HepG2 (cell line): Measurements from ENCODE around the gene TADA2B. TPM values are rescaled to one million over a fixed set of nuclear protein-coding genes. Genes with fewer than 3 reads are reported as not detected.
A peak's percentile ranks its signal among the peaks of the same experiment; 100 is the strongest.

Experiments used
- ATAC-seq: fragments of 200-7000 bp; cut with Tn5 transposase; 3 replicates; pipeline ENCODE4 v1.9.1; 2020; ENCODE audit warnings: mild to moderate bottlenecking, moderate library complexity
- BruUV-seq: library from RNA; stranded (reverse); fragments of 400-500 nt; replicated peaks from 2 replicates; lab custom pipeline; 2021; lab: Mats Ljungman, UMichigan
- CTCF ChIA-PET: fragments of 300-600 bp; formaldehyde crosslinking; extraction: SDS; loops from one replicate; lab custom pipeline; 2021; ENCODE audit warnings: low total read pairs, inconsistent platforms, low intra/inter-chr PET ratio; lab: Yijun Ruan, JAX
- POLR2A ChIA-PET: fragments of 350-600 bp; sonication (Branson Sonifier 250); formaldehyde crosslinking; loops from one replicate; lab custom pipeline; 2020; ENCODE audit warnings: antibody characterized with exemption, inconsistent platforms; lab: Yijun Ruan, JAX
- DNase-seq: peaks from one replicate; pipeline ENCODE4 v3.0.0-alpha.2; 2015; ENCODE audit warnings: low spot score
- FAIRE-seq: peaks from 3 replicates; lab custom pipeline; 2011; peaks lifted over from hg19 to GRCh38; lab: Jason Lieb, UNC
- H2AFZ ChIP-seq: one replicate; pipeline ENCODE4 v1.6.1; 2011; ENCODE audit warnings: low read length, inconsistent platforms
- H3K27ac ChIP-seq: fragments of 300-600 bp; 3 replicates; pipeline ENCODE4 v1.8.0; 2011; ENCODE audit warnings: mixed run types, mild to moderate bottlenecking, mixed read lengths, low read length, inconsistent platforms; ENCODE audit not compliant: insufficient read depth; ENCODE audit errors: extremely low read length
- H3K27me3 ChIP-seq, 2 experiments: fragments of 200-600 bp in 1 of 2; 2 replicates in 1 of 2; 3 replicates in 1 of 2; pipeline versions ENCODE4 v1.6.0 to v1.8.0; 2011; ENCODE audit warnings: low read length in 2 of 2, mild to moderate bottlenecking in 2 of 2, moderate library complexity in 2 of 2, inconsistent platforms in 1 of 2; ENCODE audit not compliant: insufficient read depth in 2 of 2, control insufficient read depth in 1 of 2
- H3K36me3 ChIP-seq, 2 experiments: fragments of 200-600 bp in 1 of 2; replicated peaks in 1 of 2; 2 replicates in 1 of 2; 3 replicates in 1 of 2; pipeline versions ENCODE4 v1.5.1 to v1.8.0; 2011; ENCODE audit warnings: low read length in 2 of 2, inconsistent platforms in 1 of 2; ENCODE audit not compliant: insufficient read depth in 2 of 2, control insufficient read depth in 1 of 2
- H3K4me1 ChIP-seq: 2 replicates; pipeline ENCODE4 v1.5.1; 2012; ENCODE audit warnings: low read length, inconsistent platforms; ENCODE audit not compliant: insufficient read depth
- H3K4me2 ChIP-seq: 2 replicates; pipeline ENCODE4 v1.6.0; 2011; ENCODE audit warnings: low read depth, low read length, inconsistent platforms
- H3K4me3 ChIP-seq, 3 experiments: fragments of 200-600 bp in 1 of 3; sonication (generic), shearing (Covaris generic) in 1 of 3; replicated peaks in 1 of 3; 2 replicates each; pipeline ENCODE4 v1.5.1; 2011 to 2016; ENCODE audit warnings: low read length in 3 of 3, inconsistent platforms in 2 of 3, low read depth in 2 of 3, mild to moderate bottlenecking in 2 of 3, control low read depth in 1 of 3, mixed read lengths in 1 of 3; ENCODE audit not compliant: insufficient read depth in 1 of 3
- H3K79me2 ChIP-seq: one replicate; pipeline ENCODE4 v1.6.1; 2011; ENCODE audit warnings: low read length, inconsistent platforms; ENCODE audit not compliant: insufficient read depth
- H3K9ac ChIP-seq: 2 replicates; pipeline ENCODE4 v1.6.0; 2011; ENCODE audit warnings: mild to moderate bottlenecking, low read depth, low read length, inconsistent platforms; ENCODE audit not compliant: insufficient read depth
- H3K9me3 ChIP-seq: 2 replicates; pipeline ENCODE4 v1.5.1; 2012; ENCODE audit warnings: mild to moderate bottlenecking, low read length
- H4K20me1 ChIP-seq: 2 replicates; pipeline ENCODE4 v1.6.0; 2011; ENCODE audit warnings: inconsistent platforms, mild to moderate bottlenecking, low read length, moderate library complexity; ENCODE audit not compliant: insufficient read depth
- FOXO1 ChIP-seq: sonication (generic); formaldehyde crosslinking; IDR thresholded peaks from 2 replicates; pipeline ENCODE4 v1.4.0; 2020; ENCODE audit warnings: missing genetic modification reagents
- IRX3 ChIP-seq: sonication (generic); formaldehyde crosslinking; IDR thresholded peaks from 2 replicates; pipeline ENCODE4 v1.8.1; 2023; ENCODE audit warnings: mild to moderate bottlenecking, low read depth, missing genetic modification reagents, borderline replicate concordance
- KLF15 ChIP-seq: sonication (generic); formaldehyde crosslinking; IDR thresholded peaks from 2 replicates; pipeline ENCODE4 v1.8.1; 2023; ENCODE audit warnings: borderline replicate concordance, mild to moderate bottlenecking, inconsistent platforms, missing genetic modification reagents, mixed read lengths
- SETDB1 ChIP-seq: sonication (generic); formaldehyde crosslinking; IDR thresholded peaks from 2 replicates; pipeline ENCODE4 v1.5.1; 2020; ENCODE audit warnings: missing genetic modification reagents, mild to moderate bottlenecking, borderline replicate concordance
- SOX6 ChIP-seq, 2 experiments: fragments of 450-650 bp in 1 of 2; sonication (generic) in 1 of 2; formaldehyde crosslinking in 1 of 2; IDR thresholded peaks; 2 replicates each; pipeline versions ENCODE4 v1.4.0 to v1.6.1; 2017 to 2020; ENCODE audit warnings: antibody characterized with exemption in 1 of 2, mild to moderate bottlenecking in 1 of 2, missing genetic modification reagents in 1 of 2
- TFE3 ChIP-seq: IDR thresholded peaks from 2 replicates; pipeline ENCODE4 v1.6.1; 2016
- TSC22D2 ChIP-seq: sonication (generic); formaldehyde crosslinking; IDR thresholded peaks from 2 replicates; pipeline ENCODE4 v1.5.1; 2020; ENCODE audit warnings: missing genetic modification reagents, mild to moderate bottlenecking, borderline replicate concordance
- ZBTB14 ChIP-seq: sonication (generic); formaldehyde crosslinking; IDR thresholded peaks from 2 replicates; pipeline ENCODE4 v1.4.0; 2020; ENCODE audit warnings: missing genetic modification reagents
- ZNF124 ChIP-seq: sonication (generic); formaldehyde crosslinking; IDR thresholded peaks from 2 replicates; pipeline ENCODE4 v1.4.0; 2020; ENCODE audit warnings: missing genetic modification reagents
- ZNF276 ChIP-seq: sonication (generic); formaldehyde crosslinking; IDR thresholded peaks from 2 replicates; pipeline ENCODE4 v1.4.0; 2020; ENCODE audit warnings: mild to moderate bottlenecking, low read depth, missing genetic modification reagents
- ZNF30 ChIP-seq: sonication (generic); formaldehyde crosslinking; IDR thresholded peaks from 2 replicates; pipeline ENCODE4 v1.5.0; 2020; ENCODE audit warnings: mild to moderate bottlenecking, missing genetic modification reagents
- ZNF329 ChIP-seq: sonication (generic); formaldehyde crosslinking; IDR thresholded peaks from 2 replicates; pipeline ENCODE4 v1.9.0; 2021; ENCODE audit warnings: low read depth, mild to moderate bottlenecking, missing genetic modification reagents
- ZNF451 ChIP-seq: sonication (generic); formaldehyde crosslinking; IDR thresholded peaks from 2 replicates; pipeline ENCODE4 v1.5.0; 2020; ENCODE audit warnings: mild to moderate bottlenecking, missing genetic modification reagents
- ZNF775 ChIP-seq: sonication (generic); formaldehyde crosslinking; IDR thresholded peaks from 2 replicates; pipeline ENCODE4 v1.4.0; 2020; ENCODE audit warnings: missing genetic modification reagents, mild to moderate bottlenecking, moderate library complexity, borderline replicate concordance
- ZNF850 ChIP-seq: sonication (generic); formaldehyde crosslinking; conservative IDR thresholded peaks from 2 replicates; pipeline ENCODE4 v1.9.0; 2021; ENCODE audit warnings: mild to moderate bottlenecking, missing genetic modification reagents
- WGBS: methylation state at CpG from one replicate; pipeline ENCODE4 v1.1.6; 2017; ENCODE audit warnings: low lambda C conversion rate; 5-methylcytosine and 5-hydroxymethylcytosine counted together
- in situ Hi-C: cut with HindIII; loops from 2 replicates; pipeline ENCODE4 v1.10.0; 2017; ENCODE audit warnings: low pct_unique_long_range_greater_than_20kb; ENCODE audit not compliant: extremely low pct_ligation_motif_present
- intact Hi-C: fragments of 100-400 bp; cut with micrococcal nuclease; formaldehyde crosslinking; loops from one replicate; pipeline ENCODE4 v1.10.0; 2022; ENCODE audit not compliant: unreplicated experiment
- polyA plus RNA-seq, 8 experiments: library from polyadenylated mRNA; depleted of rRNA in 3 of 8; stranded (reverse) in 7 of 8; unstranded in 1 of 8; fragments of >200 nt; fragmentation: Illumina TruSeq in 4 of 8; extraction: Trizol in 4 of 8; gene quantifications; 2 replicates each; pipeline versions ENCODE4 v1.2.1 to v1.2.3, GENCODE V29; 2011 to 2016; ENCODE audit warnings: low read depth in 4 of 8, missing spikeins in 1 of 8, mixed read lengths in 1 of 8; ENCODE audit not compliant: insufficient read depth in 1 of 8
- total RNA-seq, 5 experiments: library from RNA; depleted of rRNA; stranded (reverse); fragments of >200 nt; fragmentation: Illumina TruSeq; extraction: Trizol; gene quantifications; 2 replicates each; pipeline ENCODE4 v1.2.3, GENCODE V29; 2016; ENCODE audit warnings: low read depth in 1 of 5

The TADA2B gene
- total and polyA plus RNA-seq, 2 of the 13 experiments (the other 11 are each of a cell fraction or from before 2014, with no cell fraction given), result 4.6 to 8.9 TPM

GRCh38 chr4:7055111-7055989 is 12.2 kb downstream of the TADA2B start (continued):
- no peak for TF ChIP-seq ZNF276 (CRISPR knock-in tag)

- no peak for DNase-seq
- H3K9me3 ChIP-seq, result no peaks in the 10 kb centered on the region
- H3K4me2 ChIP-seq, result no peak overlapping the region
- ChIA-PET CTCF (no interaction called here), POLR2A (interaction anchor here (1.8 to 2.5 kb wide), 2 partner anchors 11 to 13 kb away, joined by 7 to 9 read pairs; partner anchors contain the start of genes GRPEL1 and TADA2B)
- no peaks in the 10 kb centered on the region for H3K4me1 ChIP-seq
- no TSS peak for BruUV-seq
- H2AFZ ChIP-seq, result no peak overlapping the region
- H3K79me2 ChIP-seq, result no peaks in the 10 kb centered on the region
- peaks cover 8% of the 10 kb centered on the region; the same call in 1 of the 2 replicates for H4K20me1 ChIP-seq
- peaks cover 11 to 60% of the 10 kb centered on the region in 2 experiments; a peak in 4 of 5 replicates for H3K36me3 ChIP-seq
- FAIRE-seq, result no peak
- peak; percentile 10; the same call in 1 of the 3 replicates for ATAC-seq
- in situ Hi-C loops, result no loop called here
- H3K9ac ChIP-seq, result no peak overlapping the region
- intact Hi-C loops, result no loop called here
- no peak overlapping the region for H3K4me3 ChIP-seq
- no peak overlapping the region for H3K27ac ChIP-seq
- no peaks in the 10 kb centered on the region for H3K27me3 ChIP-seq
- WGBS, result 98% methylated on average over 8 of the region's 10 CpGs
- TF ChIP-seq ZNF451 (CRISPR knock-in tag), result no peak
- no peak for TF ChIP-seq FOXO1 (CRISPR knock-in tag)
- TF ChIP-seq ZNF850 (CRISPR knock-in tag), result no peak
- TF ChIP-seq ZNF30 (CRISPR knock-in tag), result no peak
- TF ChIP-seq ZNF775 (CRISPR knock-in tag), result no peak
- no peak for TF ChIP-seq SOX6 (IDR thresholded peaks at IDR 0.05)
- TF ChIP-seq SOX6 (CRISPR knock-in tag; IDR thresholded peaks at IDR 0.05), result no peak
- no peak for TF ChIP-seq ZNF329 (CRISPR knock-in tag)
- no peak for TF ChIP-seq KLF15
- TF ChIP-seq TFE3 (CRISPR knock-in tag), result no peak
- TF ChIP-seq SETDB1 (CRISPR knock-in tag), result no peak
- TF ChIP-seq TSC22D2, result no peak
- no peak for TF ChIP-seq ZNF124 (CRISPR knock-in tag)
- TF ChIP-seq IRX3 (CRISPR knock-in tag), result no peak
- no peak for TF ChIP-seq ZBTB14 (CRISPR knock-in tag)
Observed at GRCh38 chr4:7055990-7056325, 12.8 kb downstream of the TADA2B start.
